Adipose tissue (tissue), 3 donors: ENCODE results near the gene UVSSA. TPM values are rescaled to one million over a fixed set of nuclear protein-coding genes. Genes with fewer than 3 reads are reported as not detected.
"Not testable (repeated sequence)": the region's sequence is repeated elsewhere in the genome, so short reads cannot be mapped to it uniquely, and the experiment has no call there.

Source experiments
- H3K27ac ChIP-seq: one replicate; pipeline ENCODE4 v1.5.1; 2013; ENCODE audit warnings: low read depth, low read length
- WGBS, 3 donors: extraction: QIAGEN DNeasy Blood & Tissue Kit; methylation state at CpG; one replicate each; pipeline ENCODE4 v1.1.7; 2013; 5-methylcytosine and 5-hydroxymethylcytosine counted together
- polyA plus RNA-seq, 3 donors: library from polyadenylated mRNA; stranded (reverse); fragments of 200-250 nt; gene quantifications; one replicate each; pipeline ENCODE4 v1.2.3, GENCODE V29; 2013
- donor health status: healthy with polysubstance abuse.
- donor health status: Bipolar disorder and iron deficiency.
- donor health status: healthy.

Gene UVSSA
- polyA plus RNA-seq, 3 donors: 5.6 to 9.8 (median 7.0) TPM

- WGBS, 3 donors: 91 to 93% (median 93%) methylated on average over 25 to 26 of the region's 27 CpGs
- no peak overlapping the region for H3K27ac ChIP-seq
Measured at GRCh38 chr4:1315836-1316536, 31.0 kb upstream of the UVSSA start.

GRCh38 chr4:1316537-1317168 lies 30.4 kb upstream of the UVSSA start:
- no peak overlapping the region for H3K27ac ChIP-seq
- 84 to 87% (median 86%) methylated on average over 14 to 16 of the region's 16 CpGs for WGBS, 3 donors

- H3K27ac ChIP-seq: no peak overlapping the region
- WGBS, 3 donors: 94% methylated on average over 29 of the region's 29 CpGs
Measured at GRCh38 chr4:1317177-1318045, 29.6 kb upstream of the UVSSA start.

GRCh38 chr4:1318046-1318375 lies 29.0 kb upstream of the UVSSA start:
- 96 to 98% (median 97%) methylated on average over 13 of the region's 13 CpGs for WGBS, 3 donors
- no peak overlapping the region for H3K27ac ChIP-seq

- 85 to 88% (median 85%) methylated on average over 18 of the region's 18 CpGs for WGBS, 3 donors
- no peak overlapping the region for H3K27ac ChIP-seq
Measured at GRCh38 chr4:1318488-1319213, 28.4 kb upstream of the UVSSA start.

GRCh38 chr4:1321486-1321885 lies 25.5 kb upstream of the UVSSA start:
- WGBS, 3 donors: 89 to 92% (median 90%) methylated on average over 13 of the region's 13 CpGs
- H3K27ac ChIP-seq: no peak overlapping the region

GRCh38 chr4:1321946-1322650 lies 24.9 kb upstream of the UVSSA start:
- H3K27ac ChIP-seq: no peak overlapping the region

GRCh38 chr4:1323280-1323634 lies 23.8 kb upstream of the UVSSA start:
- WGBS, 3 donors: 95 to 97% (median 96%) methylated on average over 8 of the region's 8 CpGs
- no peak overlapping the region for H3K27ac ChIP-seq

More at GRCh38 chr4:1321946-1322650, 24.9 kb upstream of the UVSSA start:
- WGBS, 3 donors: 86 to 94% (median 92%) methylated on average over 18 of the region's 18 CpGs

- no peak overlapping the region for H3K27ac ChIP-seq
- WGBS, 3 donors: 88 to 94% (median 92%) methylated on average over 11 of the region's 11 CpGs
Measured at GRCh38 chr4:1323635-1324442, 23.2 kb upstream of the UVSSA start.

- 95 to 97% (median 96%) methylated on average over 18 to 20 of the region's 20 CpGs for WGBS, 3 donors
- not testable (repeated sequence) for H3K27ac ChIP-seq
Measured at GRCh38 chr4:1324443-1325175, 22.4 kb upstream of the UVSSA start.

- WGBS, 3 donors: 96 to 97% (median 96%) methylated on average over 11 of the region's 11 CpGs
- no peak overlapping the region for H3K27ac ChIP-seq
Measured at GRCh38 chr4:1325176-1325480, 21.9 kb upstream of the UVSSA start.

GRCh38 chr4:1325681-1326635 lies 21.1 kb upstream of the UVSSA start:
- H3K27ac ChIP-seq: no peak overlapping the region
- WGBS, 3 donors: 89 to 94% (median 91%) methylated on average over 35 of the region's 35 CpGs

GRCh38 chr4:1326751-1327525 lies 20.1 kb upstream of the UVSSA start:
- 93 to 96% (median 93%) methylated on average over 27 to 30 of the region's 30 CpGs for WGBS, 3 donors
- H3K27ac ChIP-seq: no peak overlapping the region

- WGBS, 3 donors: 94 to 95% (median 94%) methylated on average over 33 of the region's 33 CpGs
Measured at GRCh38 chr4:1327526-1328266, 19.3 kb upstream of the UVSSA start.

More at GRCh38 chr4:1327526-1328266, 19.3 kb upstream of the UVSSA start:
- H3K27ac ChIP-seq: no peak overlapping the region
